GM18508 (cell line): ENCODE results near the gene RIT1.
"Not testable (repeated sequence)": the region's sequence is repeated elsewhere in the genome, so short reads cannot be mapped to it uniquely, and the experiment has no call there.

ENCODE experiments used
- ATAC-seq: cut with Tn5 transposase; IDR thresholded peaks from one replicate; pipeline ENCODE4 v1.9.1; 2021; ENCODE audit warnings: moderate number of reproducible peaks; ENCODE audit not compliant: insufficient read depth, unreplicated experiment

RIT1 gene

GRCh38 chr1:155934097-155934935, 23.2 kb upstream of the RIT1 start, which contains the start of gene KHDC4:
Gene KHDC4, minus strand, starts transcription at chr1:155934413. Its CDS starts 40 bp downstream, at chr1:155934373.
- ATAC-seq: peak; percentile 80

GRCh38 chr1:155933591-155934096, 22.5 kb upstream of the RIT1 start:
- no peak for ATAC-seq

- ATAC-seq: no peak
These were observed 21.3 kb upstream of the RIT1 start for GRCh38 chr1:155932487-155932886.

- no peak for ATAC-seq
These were observed 20.9 kb upstream of the RIT1 start for GRCh38 chr1:155932081-155932480.

GRCh38 chr1:155931332-155932038, 20.3 kb upstream of the RIT1 start:
- no peak for ATAC-seq

- not testable (repeated sequence) for ATAC-seq
These were observed 19.6 kb upstream of the RIT1 start for GRCh38 chr1:155930725-155931124.

- no peak for ATAC-seq
These were observed 17.9 kb upstream of the RIT1 start for GRCh38 chr1:155929057-155929456.

- ATAC-seq: no peak
These were observed 14.4 kb upstream of the RIT1 start for GRCh38 chr1:155925506-155925905.

- ATAC-seq: no peak
These were observed 9.6 kb upstream of the RIT1 start for GRCh38 chr1:155920717-155921116.

- ATAC-seq: no peak
These were observed 8.7 kb upstream of the RIT1 start for GRCh38 chr1:155919801-155920200.

GRCh38 chr1:155918660-155919059, 7.5 kb upstream of the RIT1 start:
- no peak for ATAC-seq

GRCh38 chr1:155913969-155914757, 3.0 kb upstream of the RIT1 start:
- ATAC-seq: no peak

GRCh38 chr1:155912056-155912536, 947 bp upstream of the RIT1 start:
- no peak for ATAC-seq

GRCh38 chr1:155910621-155911121, 478 bp downstream of the RIT1 start:
- no peak for ATAC-seq

GRCh38 chr1:155909894-155910293, 1.3 kb downstream of the RIT1 start:
- ATAC-seq: no peak

- ATAC-seq: no peak
These were observed 6.9 kb downstream of the RIT1 start for GRCh38 chr1:155904261-155904660.

- no peak for ATAC-seq
These were observed 11.0 kb downstream of the RIT1 start for GRCh38 chr1:155900161-155900560.

GRCh38 chr1:155899683-155900082, 11.5 kb downstream of the RIT1 start:
- ATAC-seq: no peak

- no peak for ATAC-seq
These were observed 12.3 kb downstream of the RIT1 start for GRCh38 chr1:155898888-155899287.

- ATAC-seq: no peak
These were observed 13.4 kb downstream of the RIT1 start for GRCh38 chr1:155897746-155898145.
